Pancreas (tissue), 10 donors: ENCODE data around the gene NDUFV3. TPM values are rescaled to one million over a fixed set of nuclear protein-coding genes. Genes with fewer than 3 reads are reported as not detected.
A peak's percentile ranks its signal among the peaks of the same experiment; 100 is the strongest.
"Not testable (repeated sequence)": the region's sequence is repeated elsewhere in the genome, so short reads cannot be mapped to it uniquely, and the experiment has no call there.

Experiments
- ATAC-seq, 4 donors: fragments of 200-7000 bp; cut with Tn5 transposase; one replicate each; pipeline versions ENCODE4 v1.8.0 to v1.9.1; 2020; ENCODE audit warnings: mild to moderate bottlenecking in 4 of 4, moderate library complexity in 4 of 4
- DNase-seq, 6 donors: peaks; one replicate each; pipeline ENCODE4 v3.0.0-alpha.2; 2020
- FAIRE-seq: peaks from 2 replicates; lab custom pipeline; 2012; peaks lifted over from hg19 to GRCh38; lab: Jason Lieb, UNC
- H3K27ac ChIP-seq, 4 donors: fragments of 200-600 bp; sonication (generic); 1 replicate in 3 of 4; 2 replicates in 1 of 4; pipeline versions ENCODE4 v1.5.0 to v1.8.0; 2020
- H3K27me3 ChIP-seq, 4 donors: fragments of 200-600 bp; one replicate each; pipeline ENCODE4 v1.8.0; 2021
- H3K36me3 ChIP-seq, 3 donors: fragments of 200-600 bp; sonication (generic) in 1 of 3; one replicate each; pipeline versions ENCODE4 v1.5.0 to v1.8.0; 2020 to 2021
- H3K4me1 ChIP-seq, 3 donors: fragments of 200-600 bp; one replicate each; pipeline ENCODE4 v1.8.0; 2021
- H3K4me3 ChIP-seq, 4 donors: fragments of 200-600 bp; sonication (generic) in 2 of 4; one replicate each; pipeline versions ENCODE4 v1.5.0 to v1.8.0; 2020 to 2021
- H3K9me3 ChIP-seq, 4 donors: fragments of 200-600 bp; one replicate each; pipeline ENCODE4 v1.8.0; 2021
- WGBS, 2 donors: extraction: QIAGEN DNeasy Blood & Tissue Kit; methylation state at CpG; one replicate each; pipeline ENCODE4 v1.1.7; 2013; 5-methylcytosine and 5-hydroxymethylcytosine counted together
- intact Hi-C, 3 donors: fragments of 100-400 bp; cut with DNase I; formaldehyde crosslinking; loops; one replicate each; pipeline versions ENCODE4 v1.11.1 to v1.14.2; 2022
- polyA plus RNA-seq, 2 donors: library from polyadenylated mRNA; stranded (reverse); fragments of 200-250 nt; gene quantifications; one replicate each; pipeline ENCODE4 v1.2.3, GENCODE V29; 2013
- total RNA-seq, 6 donors: library from RNA; stranded (reverse); fragmentation: NEBNext Ultra II Directional in 4 of 6; extraction: Animal tissue kit (Norgen Biotek cat#: 25700) in 4 of 6; gene quantifications; one replicate each; pipeline versions ENCODE4 v1.2.1 to v1.2.4, GENCODE V29; 2021 to 2023
- TF ChIP-seq, protein P1 (sequence below), 4 donors: fragments of 200-600 bp; sonication (generic) in 3 of 4; IDR thresholded peaks; one replicate each; pipeline versions ENCODE4 v1.5.0 to v1.8.0; 2021; ENCODE audit warnings: antibody characterized with exemption in 4 of 4
- donor health status: healthy with polysubstance abuse.
- donor health status: DM: no; HTN: no; CAD: no; lungs with moderate emphysema.
- donor health status: DM: no; HTN: no; CAD: no.
- donor health status: control.
- donor health status: control.
- donor health status: Bipolar disorder and iron deficiency.
- donor health status: DM: yes; HTN: yes; CAD: no.
- donor health status: DM: no; HTN: no; CAD: no.
- donor health status: DM: no; HTN: no; CAD: no.
- donor health status: DM: yes; HTN: yes; CAD: no.

Gene NDUFV3
- total and polyA plus RNA-seq, 8 donors: 16.6 to 30.1 (median 20.8) TPM

DNA sequence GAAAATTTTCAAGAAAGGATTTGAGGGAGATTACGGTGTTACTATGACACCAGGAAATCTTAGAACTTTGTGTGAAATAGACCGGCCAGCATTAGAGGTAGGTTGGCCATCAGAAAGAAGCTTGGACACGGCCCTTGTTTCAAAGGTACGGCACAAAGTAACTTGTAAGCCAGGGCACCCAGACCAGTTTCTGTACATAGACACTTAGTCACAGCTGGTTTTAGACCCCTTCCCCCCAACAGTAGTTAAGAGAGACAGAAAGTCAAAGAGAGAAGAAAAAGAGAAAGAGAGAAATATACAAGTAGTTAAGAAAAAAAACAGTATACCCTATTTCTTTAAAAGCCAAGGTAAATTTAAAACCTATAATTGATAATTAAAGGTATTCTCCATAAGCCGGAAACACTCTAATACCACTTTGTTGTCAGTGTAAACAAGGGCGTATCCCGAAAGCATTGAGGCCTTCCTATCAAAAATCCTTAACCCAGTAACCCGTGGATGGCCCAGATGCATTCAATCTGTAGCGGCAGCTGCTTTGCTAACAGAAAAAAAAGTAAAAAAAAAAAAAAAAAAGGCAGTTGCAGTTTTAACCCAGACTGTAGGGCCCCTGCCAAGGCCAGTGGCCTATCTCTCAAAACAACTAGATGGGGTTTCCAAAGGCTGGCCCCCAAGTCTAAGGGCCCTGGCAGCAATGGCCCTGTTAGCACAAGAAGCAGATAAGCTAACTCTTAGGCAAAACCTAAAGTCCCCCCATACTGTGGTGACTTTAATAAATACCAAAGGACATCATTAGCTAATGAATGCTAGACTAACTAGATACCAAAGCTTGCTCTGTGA is 40.2 kb downstream of the NDUFV3 start:
- intact Hi-C loops, H3K9me3 ChIP-seq, H3K36me3 ChIP-seq, H3K27me3 ChIP-seq, H3K4me3 ChIP-seq, H3K4me1 ChIP-seq, FAIRE-seq: not testable (repeated sequence)
- WGBS, 2 donors: 19 to 24% methylated on average over 9 of the region's 9 CpGs
- peak in 2 of 6 donors; percentile 8 to 35 for DNase-seq
- ATAC-seq: peak; percentile 41 to 72 (median 66)
- peak overlapping the region; percentile 31 to 52 (median 44) for H3K27ac ChIP-seq

DNA sequence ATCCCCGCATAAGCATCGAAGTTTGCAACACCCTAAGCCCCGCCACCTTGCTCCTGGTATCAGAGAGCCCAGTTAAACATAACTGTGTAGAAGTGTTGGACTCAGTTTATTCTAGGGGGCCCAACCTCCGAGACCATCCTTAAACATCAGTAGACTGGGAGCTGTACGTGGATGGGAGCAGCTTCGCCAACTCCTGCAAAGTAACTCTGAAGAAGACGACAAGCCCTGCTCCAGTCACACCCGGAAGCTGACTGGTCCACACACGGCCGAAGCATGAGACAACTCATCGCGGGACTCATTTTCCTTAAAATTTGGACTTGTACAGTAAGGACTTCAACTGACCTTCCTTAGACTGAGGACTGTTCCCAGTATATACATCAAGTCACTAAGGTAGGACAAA is 40.9 kb downstream of the NDUFV3 start:
- intact Hi-C loops, H3K27me3 ChIP-seq, H3K4me1 ChIP-seq, ATAC-seq, H3K36me3 ChIP-seq, H3K4me3 ChIP-seq, H3K9me3 ChIP-seq, FAIRE-seq: not testable (repeated sequence)
- H3K27ac ChIP-seq: peak overlapping the region in 2 of 4 donors; percentile 31 to 37
- DNase-seq: peak in 1 of 6 donors; percentile 18
- 94% methylated on average over 12 of the region's 12 CpGs for WGBS, 2 donors

DNA sequence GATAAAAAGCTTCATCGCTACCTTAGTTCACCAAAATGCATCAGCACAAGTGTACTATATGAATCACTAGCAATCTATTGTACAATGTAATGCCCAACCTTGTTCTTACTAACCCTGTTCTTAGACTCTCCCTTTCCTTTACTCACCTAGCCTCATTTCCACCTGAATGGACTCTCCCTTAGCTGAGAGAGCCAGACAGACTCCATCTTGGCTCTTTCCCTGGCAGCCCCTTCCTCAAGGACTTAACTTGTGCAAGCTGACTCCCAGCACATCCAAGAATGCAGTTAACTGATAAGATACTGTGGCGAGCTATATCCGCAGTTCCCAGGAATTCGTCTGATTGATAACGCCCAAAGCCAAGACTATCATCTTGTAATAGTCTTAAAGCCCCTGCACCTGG is 43.3 kb downstream of the NDUFV3 start:
- H3K9me3 ChIP-seq, DNase-seq, FAIRE-seq, ATAC-seq, H3K27ac ChIP-seq, H3K36me3 ChIP-seq, intact Hi-C loops, H3K4me3 ChIP-seq, H3K27me3 ChIP-seq: not testable (repeated sequence)
- peaks cover 0 to 12% (median 10%) of the 10 kb centered on the region in 3 donors for H3K4me1 ChIP-seq
- 68 to 73% methylated on average over 5 of the region's 5 CpGs for WGBS, 2 donors

DNA sequence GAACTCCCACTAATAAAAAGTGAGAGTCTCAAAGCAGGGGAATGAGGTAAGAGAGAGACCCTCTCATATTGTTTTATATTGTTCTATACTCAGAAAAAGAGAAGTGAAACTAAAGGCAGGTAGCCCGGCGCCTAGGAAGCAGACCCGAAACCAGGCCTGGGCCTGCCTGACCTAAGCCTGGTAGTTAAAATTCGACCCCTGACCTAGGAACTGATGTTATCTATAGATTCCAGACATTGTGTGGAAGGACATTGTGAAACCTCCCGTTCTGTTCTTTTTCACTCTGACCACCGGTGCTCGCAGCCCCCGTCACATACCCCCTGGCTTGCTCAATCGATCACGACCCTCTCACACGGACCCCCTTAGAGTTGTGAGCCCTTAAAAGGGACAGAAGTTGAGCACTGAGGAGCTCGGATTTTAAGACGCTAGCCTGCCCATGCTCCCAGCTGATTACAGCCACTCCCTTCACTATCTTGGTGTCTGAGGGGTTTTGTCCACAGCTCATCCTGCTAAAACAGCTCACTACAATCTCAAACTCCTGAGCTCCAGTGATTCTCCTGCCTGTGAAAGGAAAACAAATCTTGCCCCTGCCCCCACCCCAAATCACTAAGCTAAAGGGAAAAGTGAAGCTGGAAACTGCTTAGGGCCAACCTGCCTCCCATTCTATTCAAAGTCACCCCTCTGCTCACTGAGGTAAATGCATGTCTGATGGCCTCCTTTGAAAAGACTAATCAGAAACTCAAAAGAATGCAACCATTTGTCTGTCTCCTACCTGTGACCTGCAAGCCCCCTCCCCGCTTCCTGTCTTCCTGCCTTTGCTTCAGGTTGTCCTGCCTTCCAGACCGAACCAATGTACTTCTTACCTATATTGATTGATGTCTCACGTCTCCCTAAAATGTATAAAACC is 44.2 kb downstream of the NDUFV3 start:
- H3K27me3 ChIP-seq, intact Hi-C loops, H3K36me3 ChIP-seq, H3K27ac ChIP-seq, FAIRE-seq, DNase-seq, H3K9me3 ChIP-seq, ATAC-seq, H3K4me3 ChIP-seq: not testable (repeated sequence)
- peaks cover 0 to 12% (median 10%) of the 10 kb centered on the region in 3 donors for H3K4me1 ChIP-seq
- WGBS, 2 donors: 82 to 83% methylated on average over 16 of the region's 16 CpGs

DNA sequence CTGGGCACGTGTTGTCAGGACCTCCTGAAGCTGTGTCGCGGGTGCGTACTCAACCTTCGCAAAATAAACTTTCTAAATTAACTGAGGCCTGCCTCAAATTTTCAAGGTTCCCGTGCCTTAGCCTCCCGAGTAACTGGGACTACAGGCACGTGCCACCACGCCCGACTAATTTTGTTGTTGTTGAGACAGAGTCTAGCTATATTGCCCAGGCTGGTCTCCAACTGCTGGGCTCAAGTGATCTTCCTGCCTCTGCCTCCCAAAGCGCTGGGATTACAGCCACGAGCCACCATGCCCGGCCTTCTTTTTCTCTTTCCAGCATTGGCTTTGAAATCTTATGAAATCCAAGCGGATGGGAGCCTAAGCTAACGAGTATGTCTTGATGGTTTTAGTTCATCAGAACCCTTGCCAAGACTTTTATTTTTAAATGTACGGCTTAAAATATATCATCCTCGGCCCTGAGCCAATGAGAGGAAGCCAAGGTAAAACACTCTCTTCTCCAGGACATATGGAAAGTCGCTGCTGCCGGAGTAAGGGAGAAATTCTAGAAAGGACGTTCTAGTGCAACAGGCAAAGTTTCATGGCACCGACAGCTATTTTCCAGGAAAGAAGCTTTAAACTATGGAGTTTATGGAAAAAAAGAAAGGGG is 45.0 kb downstream of the NDUFV3 start:
- FAIRE-seq: no peak
- ATAC-seq: no peak
- DNase-seq: peak in 1 of 6 donors; percentile 6
- intact Hi-C loops: no loop called here
- H3K36me3 ChIP-seq: no peaks in the 10 kb centered on the region
- no peak overlapping the region for H3K4me3 ChIP-seq
- peaks cover 0 to 10% (median 10%) of the 10 kb centered on the region in 3 donors for H3K4me1 ChIP-seq
- 92 to 93% methylated on average over 21 of the region's 21 CpGs for WGBS, 2 donors
- TF ChIP-seq, protein P1, sequence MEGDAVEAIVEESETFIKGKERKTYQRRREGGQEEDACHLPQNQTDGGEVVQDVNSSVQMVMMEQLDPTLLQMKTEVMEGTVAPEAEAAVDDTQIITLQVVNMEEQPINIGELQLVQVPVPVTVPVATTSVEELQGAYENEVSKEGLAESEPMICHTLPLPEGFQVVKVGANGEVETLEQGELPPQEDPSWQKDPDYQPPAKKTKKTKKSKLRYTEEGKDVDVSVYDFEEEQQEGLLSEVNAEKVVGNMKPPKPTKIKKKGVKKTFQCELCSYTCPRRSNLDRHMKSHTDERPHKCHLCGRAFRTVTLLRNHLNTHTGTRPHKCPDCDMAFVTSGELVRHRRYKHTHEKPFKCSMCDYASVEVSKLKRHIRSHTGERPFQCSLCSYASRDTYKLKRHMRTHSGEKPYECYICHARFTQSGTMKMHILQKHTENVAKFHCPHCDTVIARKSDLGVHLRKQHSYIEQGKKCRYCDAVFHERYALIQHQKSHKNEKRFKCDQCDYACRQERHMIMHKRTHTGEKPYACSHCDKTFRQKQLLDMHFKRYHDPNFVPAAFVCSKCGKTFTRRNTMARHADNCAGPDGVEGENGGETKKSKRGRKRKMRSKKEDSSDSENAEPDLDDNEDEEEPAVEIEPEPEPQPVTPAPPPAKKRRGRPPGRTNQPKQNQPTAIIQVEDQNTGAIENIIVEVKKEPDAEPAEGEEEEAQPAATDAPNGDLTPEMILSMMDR (IDR thresholded peaks at IDR 0.05): no peak
- no peaks in the 10 kb centered on the region for H3K9me3 ChIP-seq
- no peaks in the 10 kb centered on the region for H3K27me3 ChIP-seq
- H3K27ac ChIP-seq: no peak overlapping the region

DNA sequence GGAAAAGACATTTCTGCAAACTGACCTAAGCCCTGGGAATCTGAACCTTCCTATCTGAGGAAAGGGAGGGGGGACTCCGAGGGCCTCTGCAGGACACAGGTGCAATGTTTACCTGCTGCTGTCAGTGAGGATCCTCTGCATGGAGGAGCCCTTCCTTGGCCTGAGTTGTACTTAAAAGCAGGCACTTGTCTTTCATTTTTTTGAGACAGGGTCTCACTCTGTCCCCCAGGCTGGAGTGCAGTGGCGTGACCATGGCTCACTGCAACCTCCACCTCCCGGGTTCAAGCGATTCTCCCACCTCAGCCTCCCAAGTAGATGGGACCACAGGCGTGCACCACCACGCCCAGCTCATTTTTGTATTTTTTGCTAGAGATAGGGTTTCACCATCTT is 45.5 kb downstream of the NDUFV3 start:
- not testable (repeated sequence) for FAIRE-seq, H3K36me3 ChIP-seq

More for the DNA sequence above, 45.5 kb downstream of the NDUFV3 start:
- intact Hi-C loops, H3K4me3 ChIP-seq, ATAC-seq, H3K27me3 ChIP-seq, H3K9me3 ChIP-seq, H3K27ac ChIP-seq: not testable (repeated sequence)
- WGBS, 2 donors: 90 to 95% methylated on average over 6 of the region's 6 CpGs
- DNase-seq: peak in 1 of 6 donors; percentile 8
- peaks cover 0 to 10% (median 7%) of the 10 kb centered on the region in 3 donors for H3K4me1 ChIP-seq
